Ishikawa (cell line): ENCODE results near the gene HCN1.

Source experiments
- CEBPB ChIP-seq: IDR thresholded peaks from 2 replicates; pipeline ENCODE4 v1.6.1; 2012
- FOXM1 ChIP-seq: IDR thresholded peaks from 2 replicates; pipeline ENCODE4 v1.6.1; 2012; ENCODE audit warnings: low read depth, borderline replicate concordance
- NFIC ChIP-seq: IDR thresholded peaks from 2 replicates; pipeline ENCODE4 v1.6.1; 2012
- RAD21 ChIP-seq: IDR thresholded peaks from 2 replicates; pipeline ENCODE4 v1.6.1; 2012; ENCODE audit warnings: low read depth
- REST ChIP-seq: IDR thresholded peaks from 2 replicates; pipeline ENCODE4 v1.6.1; 2012; ENCODE audit warnings: low read depth, mild to moderate bottlenecking
- TAF1 ChIP-seq: IDR thresholded peaks from 2 replicates; pipeline ENCODE4 v1.6.1; 2012; ENCODE audit warnings: low read depth, mild to moderate bottlenecking
- TCF12 ChIP-seq: IDR thresholded peaks from 2 replicates; pipeline ENCODE4 v1.6.1; 2012; ENCODE audit warnings: low read depth
- USF1 ChIP-seq: IDR thresholded peaks from 2 replicates; pipeline ENCODE4 v1.6.1; 2012
- YY1 ChIP-seq: IDR thresholded peaks from 2 replicates; pipeline ENCODE4 v1.6.1; 2012; ENCODE audit warnings: low read depth

DNA sequence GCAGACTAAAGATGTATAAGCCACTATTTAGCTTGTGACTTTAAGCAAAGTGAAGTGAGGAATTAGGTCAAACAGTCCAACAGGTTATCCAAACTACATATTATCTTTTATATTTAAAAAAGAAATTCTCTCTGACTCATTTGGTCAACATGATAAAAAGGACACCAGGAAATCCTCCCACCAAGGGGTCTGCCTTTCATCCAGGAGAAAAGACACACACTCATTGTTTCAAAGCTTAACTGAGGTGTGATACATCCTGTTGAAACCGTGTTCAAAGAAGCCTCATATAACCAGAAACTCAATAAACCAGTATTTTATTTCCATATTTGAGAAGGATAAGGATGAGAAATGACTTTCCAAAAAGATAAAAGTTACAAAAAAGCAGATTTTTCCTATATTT, 417.1 kb downstream of the HCN1 start:
- TF ChIP-seq NFIC, result no peak
- no peak for TF ChIP-seq CEBPB
- no peak for TF ChIP-seq TAF1
- TF ChIP-seq USF1, result no peak
- no peak for TF ChIP-seq YY1
- TF ChIP-seq FOXM1, result no peak
- no peak for TF ChIP-seq RAD21
- no peak for TF ChIP-seq REST
- no peak for TF ChIP-seq TCF12
